Measurements from ENCODE around the gene KIF3A. TPM values are rescaled to one million over a fixed set of nuclear protein-coding genes. Genes with fewer than 3 reads are reported as not detected.

The KIF3A gene
- total RNA-seq, 1 donor from 2014 or later: 9.1 TPM

- peak; percentile 34 for ATAC-seq (ENCODE audit: poor library complexity)
- intact Hi-C loops (cut with DNase I): no loop called here
- DNase-seq: no peak
Measured at GRCh38 chr5:132772291-132773070, 35.1 kb upstream of the KIF3A start.

GRCh38 chr5:132771503-132771998 is 34.2 kb upstream of the KIF3A start:
- ATAC-seq (ENCODE audit: poor library complexity): peak; percentile 50
- intact Hi-C loops (cut with DNase I): no loop called here

GRCh38 chr5:132770476-132771159 is 33.3 kb upstream of the KIF3A start:
- DNase-seq: no peak
- ATAC-seq (ENCODE audit: poor library complexity): no peak
- intact Hi-C loops (cut with DNase I): no loop called here

More at GRCh38 chr5:132771503-132771998, 34.2 kb upstream of the KIF3A start:
- DNase-seq: peak; percentile 72

GRCh38 chr5:132768485-132768868 is 31.1 kb upstream of the KIF3A start:
- ATAC-seq (ENCODE audit: poor library complexity) (no peak), DNase-seq (no peak)
- intact Hi-C loops (cut with DNase I): no loop called here

GRCh38 chr5:132767150-132767549 is 29.8 kb upstream of the KIF3A start:
- ATAC-seq (ENCODE audit: poor library complexity) (no peak), DNase-seq (no peak)
- intact Hi-C loops (cut with DNase I): no loop called here

- intact Hi-C loops (cut with DNase I): no loop called here
- ATAC-seq (ENCODE audit: poor library complexity) (no peak), DNase-seq (no peak)
Measured at GRCh38 chr5:132766806-132767055, 29.4 kb upstream of the KIF3A start.

GRCh38 chr5:132766020-132766805 is 28.9 kb upstream of the KIF3A start:
- ATAC-seq (ENCODE audit: poor library complexity) (no peak), DNase-seq (no peak)
- intact Hi-C loops (cut with DNase I): no loop called here

- intact Hi-C loops (cut with DNase I): no loop called here
- ATAC-seq (ENCODE audit: poor library complexity) (peak; percentile 24), DNase-seq (peak; percentile 67)
Measured at GRCh38 chr5:132765311-132766019, 28.1 kb upstream of the KIF3A start.

GRCh38 chr5:132764671-132765238 is 27.4 kb upstream of the KIF3A start:
- intact Hi-C loops (cut with DNase I): no loop called here
- no peak for DNase-seq

GRCh38 chr5:132764051-132764450 is 26.7 kb upstream of the KIF3A start:
- ATAC-seq (ENCODE audit: poor library complexity) (no peak), DNase-seq (no peak)
- intact Hi-C loops (cut with DNase I): no loop called here

More at GRCh38 chr5:132764671-132765238, 27.4 kb upstream of the KIF3A start:
- ATAC-seq (ENCODE audit: poor library complexity): no peak

GRCh38 chr5:132763181-132764036 is 26.1 kb upstream of the KIF3A start:
- DNase-seq (no peak), ATAC-seq (ENCODE audit: poor library complexity) (no peak)
- intact Hi-C loops (cut with DNase I): no loop called here

GRCh38 chr5:132762246-132763000 is 25.1 kb upstream of the KIF3A start:
- intact Hi-C loops (cut with DNase I): no loop called here
- no peak for DNase-seq
- no peak for ATAC-seq (ENCODE audit: poor library complexity)

- intact Hi-C loops (cut with DNase I): no loop called here
- DNase-seq (no peak), ATAC-seq (ENCODE audit: poor library complexity) (no peak)
Measured at GRCh38 chr5:132761321-132762240, 24.2 kb upstream of the KIF3A start.

- no peak for ATAC-seq (ENCODE audit: poor library complexity)
- intact Hi-C loops (cut with DNase I): no loop called here
- DNase-seq: no peak
Measured at GRCh38 chr5:132760601-132761317, 23.4 kb upstream of the KIF3A start.

GRCh38 chr5:132760049-132760420 is 22.7 kb upstream of the KIF3A start:
- DNase-seq (no peak), ATAC-seq (ENCODE audit: poor library complexity) (no peak)

More at GRCh38 chr5:132760049-132760420, 22.7 kb upstream of the KIF3A start:
- intact Hi-C loops (cut with DNase I): no loop called here

All from Right ventricle myocardium superior (tissue), 1 donor.